ENCODE data around the gene CCL21. TPM values are rescaled to one million over a fixed set of nuclear protein-coding genes. Genes with fewer than 3 reads are reported as not detected.

The CCL21 gene
- total and polyA plus RNA-seq, 2 of the 13 experiments (the other 11 are each of a cell fraction or from before 2014, with no cell fraction given): not detected

- no peak for TF ChIP-seq ZHX2 (IDR thresholded peaks at IDR 0.05; ENCODE audit: low read depth)
- no peak for TF ChIP-seq ZHX2 (CRISPR knock-in tag; IDR thresholded peaks at IDR 0.05; ENCODE audit: borderline replicate concordance)
- no peak for TF ChIP-seq EED (CRISPR knock-in tag; IDR thresholded peaks at IDR 0.05)
- TF ChIP-seq SMC3 (IDR thresholded peaks at IDR 0.05; ENCODE audit: low read length): no peak
- TF ChIP-seq GMEB1 (CRISPR knock-in tag; IDR thresholded peaks at IDR 0.05; ENCODE audit: borderline replicate concordance): no peak
- no peak for TF ChIP-seq CBFB (CRISPR knock-in tag; IDR thresholded peaks at IDR 0.05)
- no peak for TF ChIP-seq KLF9 (CRISPR knock-in tag; IDR thresholded peaks at IDR 0.05; ENCODE audit: low read depth)
- TF ChIP-seq MIER2 (CRISPR knock-in tag; IDR thresholded peaks at IDR 0.05): no peak
These were observed 38.6 kb downstream of the CCL21 start (continued) for GRCh38 chr9:34671307-34671706.
